Activated CD8-positive, alpha-beta memory T cell treated with anti-CD3 and anti-CD28 coated beads, Interleukin-2, amount 10 ng/mL, durations not matched to agents 7 days and 5 days (primary cell): ENCODE data around the gene RBM6. TPM values are rescaled to one million over a fixed set of nuclear protein-coding genes. Genes with fewer than 3 reads are reported as not detected.
A peak's percentile ranks its signal among the peaks of the same experiment; 100 is the strongest.

Source experiments
- ATAC-seq: fragments of 150-1000 bp; cut with Tn5 transposase; one replicate; pipeline ENCODE4 v1.10.0; 2021; ENCODE audit warnings: moderate library complexity
- CTCF ChIA-PET: fragments of 350-600 bp; sonication (Branson Sonifier 250); formaldehyde crosslinking; loops from one replicate; lab custom pipeline; 2021; ENCODE audit warnings: antibody characterized with exemption; lab: Charles Lee
- DNase-seq: peaks from one replicate; pipeline ENCODE4 v3.0.0-alpha.2; 2020
- H3K27ac Mint-ChIP-seq: one replicate; pipeline ENCODE4 v1.8.0; 2021; ENCODE audit warnings: mild to moderate bottlenecking, mixed read lengths
- H3K27me3 Mint-ChIP-seq: one replicate; pipeline ENCODE4 v1.8.0; 2021; ENCODE audit warnings: mixed read lengths
- H3K36me3 Mint-ChIP-seq: one replicate; pipeline ENCODE4 v1.8.0; 2021; ENCODE audit warnings: mild to moderate bottlenecking, mixed read lengths
- H3K4me1 Mint-ChIP-seq: one replicate; pipeline ENCODE4 v1.8.0; 2021; ENCODE audit warnings: mixed read lengths
- H3K4me3 Mint-ChIP-seq: one replicate; pipeline ENCODE4 v1.8.0; 2021; ENCODE audit warnings: mild to moderate bottlenecking, moderate library complexity, mixed read lengths
- H3K9me3 Mint-ChIP-seq: one replicate; pipeline ENCODE4 v1.8.0; 2022; ENCODE audit warnings: low read depth, mixed read lengths
- total RNA-seq, 2 experiments: library from RNA; stranded (reverse); gene quantifications; one replicate each; pipeline ENCODE4 v1.2.3, GENCODE V29; 2021

Gene RBM6
- total RNA-seq, 2 experiments from 2014 or later: 108 to 142 TPM

DNA sequence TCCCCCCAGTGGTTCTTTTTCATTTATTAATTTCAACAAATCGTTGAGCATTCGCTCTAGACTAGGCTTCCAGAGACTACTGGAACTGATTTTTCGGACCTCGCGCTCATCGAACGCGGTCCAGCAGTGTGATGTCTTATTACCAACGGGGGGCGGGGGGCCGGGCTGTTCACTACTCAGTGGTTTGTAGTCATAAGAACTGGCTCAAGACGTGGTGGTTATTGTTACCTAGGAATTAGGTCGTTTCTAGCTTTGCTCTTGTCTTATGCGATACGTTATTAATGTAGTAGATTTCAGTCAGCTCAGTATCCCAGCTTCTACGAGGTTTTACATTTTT lies 149.6 kb downstream of the RBM6 start:
- ATAC-seq (peak; percentile 2), DNase-seq (no peak)
- CTCF ChIA-PET: interaction anchor here (1.1 to 2.3 kb wide), 7 partner anchors 14 to 550 kb away, joined by 3 to 5 read pairs (median 4); partner anchors contain the start of gene MON1A
- Mint-ChIP-seq H3K4me1 (peaks cover 30% of the 10 kb centered on the region), H3K27ac (peak overlapping the region; percentile 95), H3K36me3 (peaks cover 33% of the 10 kb centered on the region), H3K27me3 (no peaks in the 10 kb centered on the region), H3K4me3 (peak overlapping the region; percentile 96), H3K9me3 (no peaks in the 10 kb centered on the region)

DNA sequence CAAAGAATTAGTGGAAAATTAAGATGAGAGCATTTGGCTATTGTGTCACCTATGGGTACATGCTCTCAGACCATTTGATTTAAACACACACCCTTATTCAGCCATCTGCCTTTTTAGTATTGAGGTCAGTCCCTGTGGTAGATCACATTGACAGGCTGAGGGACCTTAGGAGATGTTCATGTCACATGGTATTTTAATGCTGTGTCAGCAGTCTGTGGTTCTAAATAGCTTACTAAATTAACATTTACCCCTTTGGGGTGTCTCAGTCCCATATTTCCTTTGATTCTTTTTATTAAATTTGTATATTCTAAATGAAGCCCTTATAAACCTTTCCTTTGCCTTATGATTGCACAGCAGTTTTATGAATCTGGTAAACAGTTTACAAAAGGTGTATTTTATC lies 151.0 kb downstream of the RBM6 start:
- peak overlapping the region; percentile 7 for H3K27ac Mint-ChIP-seq
- peak overlapping the region; percentile 96 for H3K4me3 Mint-ChIP-seq
- H3K4me1 Mint-ChIP-seq: peaks cover 39% of the 10 kb centered on the region
- ATAC-seq: no peak
- peaks cover 46% of the 10 kb centered on the region for H3K36me3 Mint-ChIP-seq
- no peaks in the 10 kb centered on the region for H3K9me3 Mint-ChIP-seq
- no peak for DNase-seq
- CTCF ChIA-PET: interaction anchor here (2.3 kb wide), 1 partner anchor 252 kb away, joined by 5 read pairs; no protein-coding TSS in a partner anchor
- H3K27me3 Mint-ChIP-seq: no peaks in the 10 kb centered on the region

DNA sequence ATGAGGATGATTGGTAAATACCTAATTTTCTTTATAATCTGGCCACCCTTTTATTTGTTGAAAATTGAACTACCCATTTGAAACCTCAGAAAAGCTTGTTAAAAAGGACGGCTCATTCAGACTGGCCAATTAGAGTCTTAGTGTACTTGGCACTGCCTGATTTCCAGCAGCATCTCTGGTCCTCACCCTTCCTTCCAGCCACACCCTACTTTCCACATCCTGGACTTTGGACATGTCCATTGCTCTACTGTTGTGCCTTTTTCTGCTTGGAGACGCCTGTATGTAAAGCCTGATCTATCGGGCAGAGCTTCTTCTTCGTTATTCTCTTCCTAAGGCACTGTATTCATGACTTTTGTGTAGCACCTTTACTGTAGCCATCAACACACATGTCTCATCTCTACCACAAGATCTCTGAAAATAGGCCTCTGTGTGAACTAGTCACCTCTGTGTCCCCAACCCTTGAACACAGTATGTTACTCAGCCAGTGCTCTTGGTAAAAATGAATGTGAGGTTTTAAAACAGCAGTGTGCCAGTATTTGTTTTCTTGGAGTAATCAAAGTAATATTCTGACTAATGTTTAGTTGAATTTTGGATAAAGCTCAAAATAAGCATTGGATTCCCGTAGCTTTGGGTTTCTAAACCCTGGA lies 155.5 kb downstream of the RBM6 start:
- Mint-ChIP-seq H3K4me1 (peaks cover 36% of the 10 kb centered on the region), H3K27me3 (no peaks in the 10 kb centered on the region), H3K9me3 (no peaks in the 10 kb centered on the region), H3K36me3 (peaks cover 70% of the 10 kb centered on the region), H3K27ac (peak overlapping the region; percentile 3), H3K4me3 (no peak overlapping the region)
- DNase-seq (no peak), ATAC-seq (no peak)
- CTCF ChIA-PET: interaction anchor here (1.1 to 1.7 kb wide), 4 partner anchors 14 to 151 kb away, joined by 3 to 6 read pairs (median 4); no protein-coding TSS in a partner anchor

DNA sequence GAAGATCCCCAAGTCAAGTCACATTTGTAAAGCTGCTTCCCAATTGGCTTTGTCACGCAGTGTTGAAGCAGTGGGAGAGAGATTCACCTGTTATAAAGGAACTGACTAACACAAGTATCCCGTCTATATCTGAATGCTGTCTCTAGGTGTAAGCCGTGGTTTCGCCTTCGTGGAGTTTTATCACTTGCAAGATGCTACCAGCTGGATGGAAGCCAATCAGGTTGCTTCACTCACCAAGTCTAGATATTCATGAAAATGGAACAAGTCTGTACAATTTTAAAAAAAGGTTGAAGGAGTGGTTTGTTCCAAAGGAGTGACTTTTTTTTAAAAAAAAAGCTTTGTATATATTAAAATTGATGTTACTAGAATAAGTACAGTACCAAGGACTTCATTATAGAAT lies 160.4 kb downstream of the RBM6 start:
- DNase-seq (no peak), ATAC-seq (no peak)
- no peak overlapping the region for H3K27ac Mint-ChIP-seq
- no peaks in the 10 kb centered on the region for H3K9me3 Mint-ChIP-seq
- H3K4me3 Mint-ChIP-seq: no peak overlapping the region
- H3K4me1 Mint-ChIP-seq: peaks cover 18% of the 10 kb centered on the region
- H3K27me3 Mint-ChIP-seq: no peaks in the 10 kb centered on the region
- CTCF ChIA-PET: no interaction called here
- peaks cover 82% of the 10 kb centered on the region for H3K36me3 Mint-ChIP-seq

DNA sequence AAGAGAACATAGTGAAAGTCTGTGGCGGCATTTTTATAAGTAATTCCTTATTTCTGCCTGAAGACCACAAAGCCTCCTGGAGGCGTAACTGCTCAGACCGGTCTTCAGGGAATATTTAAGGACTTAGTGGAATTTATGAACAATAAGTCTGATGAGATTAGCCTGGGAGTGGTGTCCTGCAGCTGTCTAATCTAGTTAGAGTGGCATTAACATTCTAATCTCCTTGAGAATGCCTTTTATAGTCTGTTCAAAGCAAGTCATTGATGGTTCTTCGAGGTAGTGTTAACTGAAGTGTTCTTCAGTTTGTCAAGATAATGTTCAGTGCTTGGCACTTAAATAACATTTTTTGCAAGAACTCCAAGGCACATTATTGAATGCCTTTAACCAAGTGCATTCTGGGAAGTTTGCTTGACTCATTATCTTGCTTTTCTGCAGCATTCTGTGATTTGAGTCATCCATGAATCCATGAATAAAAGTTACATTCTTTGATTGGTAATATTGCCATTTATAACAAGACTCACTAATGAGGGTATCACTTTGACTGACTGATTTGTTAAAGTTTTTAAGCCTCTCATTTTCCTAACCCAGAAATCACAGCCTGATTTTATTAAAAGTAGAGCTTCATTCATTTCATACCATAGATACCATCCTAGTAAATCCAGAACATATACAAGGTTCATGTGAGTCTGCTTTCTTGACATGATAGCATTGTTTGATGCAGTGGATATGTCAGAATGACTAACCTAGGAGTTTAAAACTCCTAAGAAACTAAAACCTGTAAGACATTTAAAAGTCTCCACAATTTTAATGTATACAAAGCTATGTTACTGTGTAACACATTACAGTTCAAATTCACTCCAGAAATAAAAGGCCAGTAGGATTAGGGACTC lies 161.3 kb downstream of the RBM6 start:
- Mint-ChIP-seq H3K27ac (no peak overlapping the region), H3K4me3 (no peak overlapping the region), H3K27me3 (no peaks in the 10 kb centered on the region), H3K9me3 (no peaks in the 10 kb centered on the region), H3K4me1 (peaks cover 13% of the 10 kb centered on the region), H3K36me3 (peaks cover 76% of the 10 kb centered on the region)
- ATAC-seq (no peak), DNase-seq (no peak)
- CTCF ChIA-PET: no interaction called here

DNA sequence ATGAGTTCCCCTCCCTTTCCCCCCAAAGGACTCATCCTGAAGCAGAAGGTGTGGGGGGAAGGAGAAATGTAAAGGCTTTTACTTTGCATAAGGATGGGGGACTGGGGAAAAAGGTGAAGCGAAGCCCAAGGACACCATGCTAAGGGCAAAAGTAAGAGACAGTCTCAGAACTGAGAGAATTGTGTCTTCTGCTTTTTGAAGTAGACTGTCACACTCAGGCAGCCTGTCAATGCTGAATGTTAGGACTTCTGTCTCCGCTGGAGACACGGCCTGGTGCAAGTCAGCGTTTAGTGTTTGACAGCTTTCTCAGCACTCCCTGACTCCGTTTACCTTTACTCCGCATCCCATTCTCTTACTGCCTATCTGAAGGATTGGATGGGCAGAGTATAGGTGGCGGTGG lies 162.6 kb downstream of the RBM6 start:
- Mint-ChIP-seq H3K27me3 (no peaks in the 10 kb centered on the region), H3K4me1 (peaks cover 7% of the 10 kb centered on the region), H3K27ac (no peak overlapping the region), H3K4me3 (no peak overlapping the region), H3K36me3 (peaks cover 78% of the 10 kb centered on the region), H3K9me3 (no peaks in the 10 kb centered on the region)
- CTCF ChIA-PET: no interaction called here
- DNase-seq: no peak
- ATAC-seq: no peak

DNA sequence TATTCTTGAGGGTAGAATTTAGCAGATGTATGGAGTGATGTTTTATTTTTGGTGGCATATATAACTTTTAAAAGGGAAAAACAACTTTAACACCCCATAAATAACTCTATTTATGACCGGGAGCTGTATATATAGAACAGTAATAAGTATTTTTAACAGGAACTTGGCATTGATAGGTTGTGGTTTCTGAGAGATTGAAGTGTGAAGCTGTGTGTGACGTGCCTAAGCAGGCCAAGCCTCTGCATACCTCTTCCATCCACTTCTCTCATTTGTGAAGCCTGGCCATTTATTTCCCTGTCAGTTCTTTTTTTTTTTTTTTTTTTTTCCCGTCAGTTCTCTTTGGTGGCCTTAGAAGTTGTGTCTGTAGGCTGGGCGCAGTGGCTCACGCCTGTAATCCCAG lies 171.8 kb downstream of the RBM6 start:
- no peak overlapping the region for H3K27ac Mint-ChIP-seq
- DNase-seq (no peak), ATAC-seq (no peak)
- H3K4me3 Mint-ChIP-seq: no peak overlapping the region
- no peaks in the 10 kb centered on the region for H3K27me3 Mint-ChIP-seq
- CTCF ChIA-PET: interaction anchor here (0.9 to 1.0 kb wide), 3 partner anchors 10 to 41 kb away, joined by 3 to 4 read pairs (median 3); no protein-coding TSS in a partner anchor
- peaks cover 3% of the 10 kb centered on the region for H3K4me1 Mint-ChIP-seq
- no peaks in the 10 kb centered on the region for H3K9me3 Mint-ChIP-seq
- peaks cover 74% of the 10 kb centered on the region for H3K36me3 Mint-ChIP-seq

DNA sequence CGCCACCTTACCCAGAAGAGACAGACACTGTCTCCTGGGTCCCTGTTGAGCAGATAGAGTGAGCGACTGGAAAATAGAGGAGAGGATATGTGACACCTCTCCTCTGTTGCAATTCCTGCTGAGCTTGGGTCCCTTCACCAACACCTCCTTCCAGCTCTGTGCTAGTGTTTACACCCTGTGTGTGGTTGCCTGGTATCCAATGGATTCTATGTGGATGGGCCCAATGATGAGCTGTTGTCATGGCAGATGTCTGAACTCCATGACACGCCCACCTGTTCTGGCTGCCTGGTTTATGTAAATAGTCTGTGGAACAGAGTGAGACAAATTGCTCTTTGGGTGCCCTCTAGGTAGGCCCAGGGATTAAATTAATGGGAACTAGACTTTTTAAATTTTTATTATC lies 172.5 kb downstream of the RBM6 start:
- no peaks in the 10 kb centered on the region for H3K9me3 Mint-ChIP-seq
- ATAC-seq: no peak
- no peaks in the 10 kb centered on the region for H3K27me3 Mint-ChIP-seq
- peak overlapping the region; percentile 19 for H3K27ac Mint-ChIP-seq
- peaks cover 74% of the 10 kb centered on the region for H3K36me3 Mint-ChIP-seq
- DNase-seq: no peak
- CTCF ChIA-PET: interaction anchor here (1.0 kb wide), 2 partner anchors 10 to 42 kb away, joined by 3 read pairs; no protein-coding TSS in a partner anchor
- H3K4me1 Mint-ChIP-seq: peaks cover 3% of the 10 kb centered on the region
- H3K4me3 Mint-ChIP-seq: no peak overlapping the region

DNA sequence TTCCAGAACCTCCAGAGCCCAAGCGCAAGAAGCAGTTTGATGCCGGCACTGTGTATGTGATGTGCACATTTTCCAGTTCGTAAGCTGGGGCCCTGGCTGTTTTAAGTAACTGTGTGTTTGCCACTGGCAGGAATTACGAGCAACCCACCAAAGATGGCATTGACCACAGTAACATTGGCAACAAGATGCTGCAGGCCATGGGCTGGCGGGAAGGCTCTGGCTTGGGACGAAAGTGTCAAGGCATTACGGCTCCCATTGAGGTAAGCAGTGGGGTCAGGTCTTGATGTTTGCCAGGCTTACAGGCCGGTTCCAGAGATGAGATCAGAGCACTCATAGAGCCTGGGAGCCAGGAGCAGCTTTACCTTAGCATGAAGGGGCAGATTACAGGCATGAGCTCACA lies 177.2 kb downstream of the RBM6 start:
- no peak overlapping the region for H3K27ac Mint-ChIP-seq
- H3K9me3 Mint-ChIP-seq: no peaks in the 10 kb centered on the region
- H3K36me3 Mint-ChIP-seq: peaks cover 53% of the 10 kb centered on the region
- CTCF ChIA-PET: interaction anchor here (1.5 kb wide), 1 partner anchor 27 kb away, joined by 5 read pairs; no protein-coding TSS in a partner anchor
- DNase-seq (no peak), ATAC-seq (no peak)
- no peaks in the 10 kb centered on the region for H3K4me1 Mint-ChIP-seq
- H3K4me3 Mint-ChIP-seq: no peak overlapping the region
- H3K27me3 Mint-ChIP-seq: no peaks in the 10 kb centered on the region

DNA sequence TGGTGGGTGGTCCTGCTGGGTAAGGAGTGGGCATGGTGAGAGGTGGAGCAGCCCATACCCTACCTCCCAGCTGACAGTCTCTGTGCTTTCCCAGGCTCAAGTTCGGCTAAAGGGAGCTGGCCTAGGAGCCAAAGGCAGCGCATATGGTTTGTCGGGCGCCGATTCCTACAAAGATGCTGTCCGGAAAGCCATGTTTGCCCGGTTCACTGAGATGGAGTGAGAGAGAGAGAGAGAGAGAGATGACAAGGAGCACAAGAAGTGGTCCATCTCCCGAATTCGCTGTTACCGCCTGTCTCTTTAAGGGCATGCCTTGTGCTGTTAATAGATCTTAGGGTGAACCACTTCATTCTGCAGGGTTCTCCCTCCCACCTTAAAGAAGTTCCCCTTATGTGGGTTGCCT lies 178.3 kb downstream of the RBM6 start:
- Mint-ChIP-seq H3K4me1 (no peaks in the 10 kb centered on the region), H3K4me3 (no peak overlapping the region), H3K9me3 (no peaks in the 10 kb centered on the region), H3K27ac (no peak overlapping the region), H3K36me3 (peaks cover 50% of the 10 kb centered on the region), H3K27me3 (no peaks in the 10 kb centered on the region)
- CTCF ChIA-PET: no interaction called here
- DNase-seq (no peak), ATAC-seq (no peak)

DNA sequence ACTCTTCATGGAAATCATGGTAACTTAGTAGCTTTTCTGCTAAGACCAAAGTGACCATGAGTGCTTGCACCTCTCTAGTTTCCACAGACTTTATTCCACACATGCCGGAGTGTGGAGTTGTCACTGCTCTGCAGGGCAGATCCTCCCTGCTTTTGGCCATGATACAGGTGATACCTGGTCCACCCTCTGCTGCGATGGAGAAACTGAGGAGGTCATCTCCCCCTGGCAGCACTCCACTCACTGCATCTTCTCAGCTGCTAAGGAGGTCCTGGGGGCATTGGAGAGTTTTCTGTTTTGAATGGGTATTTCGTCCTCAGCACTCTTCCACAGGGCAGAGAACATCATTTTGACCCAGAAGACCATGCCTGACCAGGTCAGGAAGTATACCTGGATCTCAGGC lies 179.8 kb downstream of the RBM6 start:
- no peaks in the 10 kb centered on the region for H3K4me1 Mint-ChIP-seq
- H3K36me3 Mint-ChIP-seq: peaks cover 37% of the 10 kb centered on the region
- CTCF ChIA-PET: interaction anchor here (1.0 to 4.9 kb wide), 10 partner anchors 10 to 106 kb away, joined by 3 to 34 read pairs (median 5); partner anchors contain the start of gene GNAT1
- no peak overlapping the region for H3K27ac Mint-ChIP-seq
- ATAC-seq (no peak), DNase-seq (no peak)
- no peaks in the 10 kb centered on the region for H3K9me3 Mint-ChIP-seq
- no peaks in the 10 kb centered on the region for H3K27me3 Mint-ChIP-seq
- H3K4me3 Mint-ChIP-seq: no peak overlapping the region

DNA sequence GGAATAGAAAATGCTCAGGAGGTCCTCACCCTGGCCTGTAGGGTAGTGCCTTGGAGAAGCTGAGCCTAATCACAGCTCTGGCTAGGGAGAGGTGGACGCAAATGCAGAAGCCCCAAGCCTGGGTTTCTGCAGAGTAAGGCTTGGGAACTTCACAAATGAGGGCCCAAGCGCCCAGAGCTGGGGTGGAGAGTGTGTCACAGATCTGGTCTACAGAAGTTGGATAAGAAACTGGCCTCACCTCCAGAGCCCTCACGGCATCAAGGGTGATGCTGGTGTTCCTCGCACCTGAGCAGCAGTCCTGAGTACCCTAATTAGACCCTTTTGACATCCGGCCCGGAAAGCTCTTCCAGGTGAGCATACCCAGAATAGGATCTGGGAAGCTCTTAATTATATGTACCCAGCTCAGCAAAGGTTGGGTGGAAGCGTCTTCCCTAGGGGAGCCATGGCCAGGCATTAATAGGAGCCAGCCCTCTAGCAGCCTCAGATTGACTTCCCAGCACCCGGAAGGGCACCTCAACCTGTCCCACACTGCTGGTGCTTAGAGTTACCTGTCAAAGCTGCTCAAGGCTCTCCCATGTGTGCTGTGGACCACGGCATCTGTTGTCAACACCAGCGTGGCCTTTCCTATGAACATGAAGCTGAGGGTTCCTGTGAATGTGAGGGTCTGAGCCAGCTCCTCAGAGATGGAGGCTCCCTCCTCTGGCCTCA lies 180.6 kb downstream of the RBM6 start:
- Mint-ChIP-seq H3K27ac (no peak overlapping the region), H3K27me3 (no peaks in the 10 kb centered on the region), H3K9me3 (no peaks in the 10 kb centered on the region), H3K4me3 (no peak overlapping the region), H3K36me3 (peaks cover 33% of the 10 kb centered on the region), H3K4me1 (no peaks in the 10 kb centered on the region)
- ATAC-seq (no peak), DNase-seq (peak; percentile 40)
- CTCF ChIA-PET: interaction anchor here (0.8 to 4.9 kb wide), 13 partner anchors 9 to 126 kb away, joined by 3 to 34 read pairs (median 5); partner anchors contain the start of gene GNAT1
